Upper lobe of right lung (tissue), 1 donor: Measurements from ENCODE around the gene IGDCC3. TPM values are rescaled to one million over a fixed set of nuclear protein-coding genes. Genes with fewer than 3 reads are reported as not detected.

Experiments
- ATAC-seq: fragments of 200-7000 bp; cut with Tn5 transposase; one replicate; pipeline ENCODE4 v1.9.1; 2020; ENCODE audit warnings: mild to moderate bottlenecking, moderate library complexity
- DNase-seq: peaks from one replicate; pipeline ENCODE4 v3.0.0-alpha.2; 2020
- H3K27ac ChIP-seq: fragments of 200-600 bp; one replicate; pipeline ENCODE4 v1.8.0; 2022
- H3K27me3 ChIP-seq: fragments of 200-600 bp; one replicate; pipeline ENCODE4 v1.8.0; 2022; ENCODE audit warnings: mild to moderate bottlenecking
- H3K36me3 ChIP-seq: fragments of 200-600 bp; one replicate; pipeline ENCODE4 v1.8.0; 2022
- H3K4me1 ChIP-seq: fragments of 200-600 bp; one replicate; pipeline ENCODE4 v1.8.0; 2022
- H3K4me3 ChIP-seq: fragments of 200-600 bp; one replicate; pipeline ENCODE4 v1.8.0; 2022; ENCODE audit warnings: mild to moderate bottlenecking
- H3K9me3 ChIP-seq: fragments of 200-600 bp; one replicate; pipeline ENCODE4 v1.8.0; 2022
- intact Hi-C: fragments of 100-400 bp; cut with DNase I; formaldehyde crosslinking; loops from one replicate; pipeline ENCODE4 v1.11.0; 2022
- total RNA-seq: library from RNA; stranded (reverse); fragmentation: NEBNext Ultra II Directional; extraction: Animal tissue kit (Norgen Biotek cat#: 25700); gene quantifications from one replicate; pipeline ENCODE4 v1.2.1, GENCODE V29; 2021
- TF ChIP-seq, protein P1 (sequence below): fragments of 200-600 bp; IDR thresholded peaks from one replicate; pipeline ENCODE4 v1.8.0; 2022; ENCODE audit warnings: antibody characterized with exemption
- donor health status: DM: no; HTN: yes; CAD: no; lungs with severe emphysema.

The IGDCC3 gene
- total RNA-seq, 1 donor from 2014 or later, result not detected

DNA sequence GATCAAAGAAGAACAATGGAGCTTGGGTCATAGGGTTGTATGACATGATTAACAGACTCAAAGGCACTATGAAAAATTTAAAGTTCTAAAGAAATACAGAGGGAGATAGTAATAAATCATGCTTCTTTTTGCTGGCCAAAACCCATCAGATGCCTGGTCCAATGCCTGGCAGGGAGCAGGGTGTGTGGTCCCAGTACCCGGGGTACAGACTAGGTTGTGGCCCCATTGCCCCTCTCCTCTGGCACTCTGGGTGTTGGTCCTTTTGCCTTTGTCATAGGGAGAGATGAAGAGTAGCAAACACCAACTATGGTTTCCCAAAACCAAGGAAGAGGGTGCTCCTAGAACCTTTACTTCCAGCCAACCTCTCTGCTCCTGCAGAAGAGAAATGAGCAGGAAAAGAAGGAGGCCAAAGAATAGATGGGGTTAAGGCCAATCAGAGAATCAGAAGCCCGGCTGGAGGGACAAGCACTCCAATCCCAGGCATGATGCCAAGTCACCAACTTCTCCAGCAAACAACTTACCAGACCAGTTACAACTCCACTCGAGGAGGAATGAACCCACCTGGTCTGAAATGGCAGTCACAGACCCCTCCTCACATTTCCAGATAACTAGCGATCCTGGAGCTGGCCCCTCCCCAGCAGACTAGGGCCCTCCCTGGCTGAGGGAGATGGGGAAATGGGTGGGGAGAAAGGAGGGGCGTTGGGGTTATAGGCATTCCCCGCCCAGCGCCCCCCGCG is 1.8 kb downstream of the IGDCC3 start:
- no peaks in the 10 kb centered on the region for H3K36me3 ChIP-seq
- ATAC-seq (no peak), DNase-seq (peak; percentile 37)
- TF ChIP-seq, protein P1, sequence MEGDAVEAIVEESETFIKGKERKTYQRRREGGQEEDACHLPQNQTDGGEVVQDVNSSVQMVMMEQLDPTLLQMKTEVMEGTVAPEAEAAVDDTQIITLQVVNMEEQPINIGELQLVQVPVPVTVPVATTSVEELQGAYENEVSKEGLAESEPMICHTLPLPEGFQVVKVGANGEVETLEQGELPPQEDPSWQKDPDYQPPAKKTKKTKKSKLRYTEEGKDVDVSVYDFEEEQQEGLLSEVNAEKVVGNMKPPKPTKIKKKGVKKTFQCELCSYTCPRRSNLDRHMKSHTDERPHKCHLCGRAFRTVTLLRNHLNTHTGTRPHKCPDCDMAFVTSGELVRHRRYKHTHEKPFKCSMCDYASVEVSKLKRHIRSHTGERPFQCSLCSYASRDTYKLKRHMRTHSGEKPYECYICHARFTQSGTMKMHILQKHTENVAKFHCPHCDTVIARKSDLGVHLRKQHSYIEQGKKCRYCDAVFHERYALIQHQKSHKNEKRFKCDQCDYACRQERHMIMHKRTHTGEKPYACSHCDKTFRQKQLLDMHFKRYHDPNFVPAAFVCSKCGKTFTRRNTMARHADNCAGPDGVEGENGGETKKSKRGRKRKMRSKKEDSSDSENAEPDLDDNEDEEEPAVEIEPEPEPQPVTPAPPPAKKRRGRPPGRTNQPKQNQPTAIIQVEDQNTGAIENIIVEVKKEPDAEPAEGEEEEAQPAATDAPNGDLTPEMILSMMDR, result no peak
- peaks cover 12% of the 10 kb centered on the region for H3K4me1 ChIP-seq
- H3K27ac ChIP-seq, result no peak overlapping the region
- intact Hi-C loops, result no loop called here
- no peak overlapping the region for H3K4me3 ChIP-seq
- H3K9me3 ChIP-seq, result no peaks in the 10 kb centered on the region
- peaks cover 57% of the 10 kb centered on the region for H3K27me3 ChIP-seq

DNA sequence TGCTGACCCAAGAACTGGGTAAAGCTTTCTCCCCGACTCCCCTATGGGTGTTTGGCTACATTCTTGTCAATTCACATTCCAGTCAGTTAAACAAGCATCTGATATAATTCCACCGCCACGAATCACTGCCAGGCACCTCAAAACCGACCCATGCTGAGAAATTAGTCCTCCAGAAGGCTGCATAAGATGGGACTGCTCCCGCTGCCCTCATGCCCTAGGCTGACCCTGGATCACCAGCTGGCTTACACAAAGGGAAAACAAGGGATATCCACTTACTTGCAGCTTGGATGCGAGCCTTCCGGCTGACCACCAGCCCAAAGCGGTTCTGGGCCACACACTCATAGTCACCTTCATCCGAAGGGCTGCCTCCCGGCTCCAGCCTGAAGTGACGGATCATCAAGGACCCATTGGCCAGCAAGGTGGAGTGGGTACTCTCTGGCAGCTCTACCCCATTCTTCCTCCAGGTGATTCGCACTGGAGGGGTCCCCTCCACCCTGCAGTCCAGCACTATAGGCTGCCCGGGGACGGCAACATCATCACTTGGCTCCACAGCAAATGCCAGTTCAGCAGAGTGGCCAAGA is 2.9 kb downstream of the IGDCC3 start:
- intact Hi-C loops, result no loop called here
- H3K27ac ChIP-seq, result no peak overlapping the region
- H3K9me3 ChIP-seq, result no peaks in the 10 kb centered on the region
- no peaks in the 10 kb centered on the region for H3K36me3 ChIP-seq
- H3K27me3 ChIP-seq, result peaks cover 55% of the 10 kb centered on the region
- peaks cover 12% of the 10 kb centered on the region for H3K4me1 ChIP-seq
- TF ChIP-seq, protein P1, result no peak
- ATAC-seq (no peak), DNase-seq (peak; percentile 54)
- no peak overlapping the region for H3K4me3 ChIP-seq

- ATAC-seq (no peak), DNase-seq (no peak)
- no peak overlapping the region for H3K4me3 ChIP-seq
- no peaks in the 10 kb centered on the region for H3K9me3 ChIP-seq
- intact Hi-C loops, result no loop called here
- H3K27ac ChIP-seq, result no peak overlapping the region
- peaks cover 12% of the 10 kb centered on the region for H3K4me1 ChIP-seq
- H3K36me3 ChIP-seq, result no peaks in the 10 kb centered on the region
- H3K27me3 ChIP-seq, result peaks cover 50% of the 10 kb centered on the region
- TF ChIP-seq, protein P1, result no peak
Measured at GRCh38 chr15:65374334-65374733, 3.5 kb downstream of the IGDCC3 start.

DNA sequence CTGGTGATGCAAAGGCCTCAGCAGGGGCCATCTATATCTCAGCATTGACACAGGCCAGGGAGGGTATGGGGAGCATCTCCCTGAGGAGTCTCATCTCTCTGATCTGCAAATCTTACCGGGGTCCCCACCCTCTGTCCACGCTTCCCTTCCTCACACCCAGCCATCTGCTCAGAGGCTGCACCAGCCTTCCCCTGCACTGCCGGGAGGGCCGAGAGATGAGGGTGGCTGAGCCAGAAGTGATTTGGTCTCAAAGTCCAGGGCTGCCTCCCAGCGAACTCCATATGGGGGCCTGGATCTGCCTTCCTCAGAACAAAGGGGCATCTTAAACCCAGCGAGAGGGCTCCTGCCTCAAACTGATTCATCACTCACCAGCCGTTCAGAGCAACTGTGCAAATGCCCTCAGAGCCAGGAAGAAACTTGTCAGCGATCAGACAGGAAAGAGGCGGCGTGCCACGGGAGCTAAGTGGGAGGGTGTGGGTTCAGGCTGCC is 4.6 kb downstream of the IGDCC3 start:
- Histone ChIP-seq H3K4me3 (no peak overlapping the region), H3K9me3 (no peaks in the 10 kb centered on the region), H3K27me3 (peaks cover 38% of the 10 kb centered on the region), H3K4me1 (peaks cover 12% of the 10 kb centered on the region), H3K36me3 (no peaks in the 10 kb centered on the region), H3K27ac (no peak overlapping the region)
- DNase-seq (peak; percentile 25), ATAC-seq (no peak)
- intact Hi-C loops, result no loop called here
- TF ChIP-seq, protein P1, result no peak

GRCh38 chr15:65372787-65373067 is 5.1 kb downstream of the IGDCC3 start:
- ATAC-seq (no peak), DNase-seq (no peak)
- intact Hi-C loops, result no loop called here
- peaks cover 12% of the 10 kb centered on the region for H3K4me1 ChIP-seq
- peaks cover 35% of the 10 kb centered on the region for H3K27me3 ChIP-seq
- no peaks in the 10 kb centered on the region for H3K9me3 ChIP-seq
- H3K27ac ChIP-seq, result no peak overlapping the region
- no peaks in the 10 kb centered on the region for H3K36me3 ChIP-seq
- TF ChIP-seq, protein P1, result no peak
- H3K4me3 ChIP-seq, result no peak overlapping the region
